Activated naive CD4-positive, alpha-beta T cell treated with anti-CD3 and anti-CD28 coated beads, Interleukin-2, amount 10 ng/mL, durations not matched to agents 7 days and 5 days (primary cell): Measurements from ENCODE around the gene PNMA6E.
"Not testable (repeated sequence)": the region's sequence is repeated elsewhere in the genome, so short reads cannot be mapped to it uniquely, and the experiment has no call there.

Source experiments
- CTCF ChIA-PET: fragments of 350-600 bp; sonication (Branson Sonifier 250); formaldehyde crosslinking; loops from one replicate; lab custom pipeline; 2021; ENCODE audit warnings: antibody characterized with exemption; lab: Charles Lee
- DNase-seq: peaks from one replicate; pipeline ENCODE4 v3.0.0-alpha.2; 2020
- H3K27ac Mint-ChIP-seq: one replicate; pipeline ENCODE4 v1.8.0; 2021; ENCODE audit warnings: mild to moderate bottlenecking, moderate library complexity, mixed read lengths
- H3K27me3 Mint-ChIP-seq: one replicate; pipeline ENCODE4 v1.8.0; 2021; ENCODE audit warnings: mild to moderate bottlenecking, mixed read lengths
- H3K36me3 Mint-ChIP-seq: one replicate; pipeline ENCODE4 v1.8.0; 2021; ENCODE audit warnings: mixed read lengths
- H3K4me1 Mint-ChIP-seq: one replicate; pipeline ENCODE4 v1.8.0; 2021; ENCODE audit warnings: mixed read lengths
- H3K4me3 Mint-ChIP-seq: one replicate; pipeline ENCODE4 v1.8.0; 2021; ENCODE audit warnings: mild to moderate bottlenecking, moderate library complexity, mixed read lengths
- H3K9me3 Mint-ChIP-seq: one replicate; pipeline ENCODE4 v1.8.0; 2021; ENCODE audit warnings: mixed read lengths

PNMA6E gene

DNA sequence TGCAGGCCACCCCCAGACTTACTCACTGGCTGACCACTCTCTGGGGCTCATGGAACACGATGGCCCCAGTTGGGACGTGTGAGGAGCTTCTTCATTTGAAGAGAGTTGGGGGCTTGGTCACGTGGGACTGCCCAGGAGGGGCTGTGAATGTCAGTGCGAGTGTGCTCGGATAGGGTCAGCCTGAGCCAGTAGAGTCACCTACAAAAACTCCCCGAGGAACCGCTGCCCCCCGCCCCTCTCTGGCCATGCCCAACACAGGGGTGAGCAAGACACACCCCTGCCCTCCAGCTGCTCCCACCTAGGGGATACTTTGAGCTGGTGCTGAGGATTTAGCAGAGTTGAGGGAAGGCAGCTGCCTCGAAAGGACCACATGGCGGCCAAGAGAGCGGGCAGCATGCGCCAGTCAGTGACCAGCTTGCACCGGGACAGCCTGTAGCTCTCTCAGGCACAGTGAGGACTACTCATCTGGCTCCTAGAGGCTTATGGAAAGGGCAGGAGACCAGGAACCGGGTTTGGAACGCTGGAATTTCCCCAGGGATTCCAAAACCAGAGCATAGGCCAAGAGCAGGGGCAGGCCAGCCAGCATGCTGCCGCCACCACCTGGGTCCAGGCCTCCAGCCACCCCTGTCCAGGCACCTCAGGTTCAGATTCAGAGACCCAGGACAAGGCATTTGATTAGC, 8.4 kb downstream of the PNMA6E start:
- H3K36me3 Mint-ChIP-seq: no peaks in the 10 kb centered on the region
- H3K27me3 Mint-ChIP-seq: peaks cover 4% of the 10 kb centered on the region
- CTCF ChIA-PET: no interaction called here
- H3K27ac Mint-ChIP-seq: no peak overlapping the region
- no peaks in the 10 kb centered on the region for H3K9me3 Mint-ChIP-seq
- H3K4me1 Mint-ChIP-seq: peaks cover 20% of the 10 kb centered on the region
- no peak for DNase-seq
- no peak overlapping the region for H3K4me3 Mint-ChIP-seq

DNA sequence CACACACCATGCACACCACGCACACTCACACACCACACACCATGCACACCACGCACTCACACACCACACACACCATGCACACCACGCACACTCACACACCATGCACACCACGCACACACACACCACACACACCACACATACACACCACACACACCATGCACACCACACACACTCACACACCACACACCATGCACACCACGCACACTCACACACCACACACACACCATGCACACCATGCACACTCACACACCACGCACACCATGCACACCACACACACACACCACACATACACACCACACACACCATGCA, 11.7 kb downstream of the PNMA6E start:
- not testable (repeated sequence) for H3K27ac Mint-ChIP-seq, H3K4me1 Mint-ChIP-seq, H3K4me3 Mint-ChIP-seq, H3K9me3 Mint-ChIP-seq, H3K27me3 Mint-ChIP-seq, H3K36me3 Mint-ChIP-seq, DNase-seq
- CTCF ChIA-PET: interaction anchor here (1.2 kb wide), 1 partner anchor 10 kb away, joined by 4 read pairs; no protein-coding TSS in a partner anchor

DNA sequence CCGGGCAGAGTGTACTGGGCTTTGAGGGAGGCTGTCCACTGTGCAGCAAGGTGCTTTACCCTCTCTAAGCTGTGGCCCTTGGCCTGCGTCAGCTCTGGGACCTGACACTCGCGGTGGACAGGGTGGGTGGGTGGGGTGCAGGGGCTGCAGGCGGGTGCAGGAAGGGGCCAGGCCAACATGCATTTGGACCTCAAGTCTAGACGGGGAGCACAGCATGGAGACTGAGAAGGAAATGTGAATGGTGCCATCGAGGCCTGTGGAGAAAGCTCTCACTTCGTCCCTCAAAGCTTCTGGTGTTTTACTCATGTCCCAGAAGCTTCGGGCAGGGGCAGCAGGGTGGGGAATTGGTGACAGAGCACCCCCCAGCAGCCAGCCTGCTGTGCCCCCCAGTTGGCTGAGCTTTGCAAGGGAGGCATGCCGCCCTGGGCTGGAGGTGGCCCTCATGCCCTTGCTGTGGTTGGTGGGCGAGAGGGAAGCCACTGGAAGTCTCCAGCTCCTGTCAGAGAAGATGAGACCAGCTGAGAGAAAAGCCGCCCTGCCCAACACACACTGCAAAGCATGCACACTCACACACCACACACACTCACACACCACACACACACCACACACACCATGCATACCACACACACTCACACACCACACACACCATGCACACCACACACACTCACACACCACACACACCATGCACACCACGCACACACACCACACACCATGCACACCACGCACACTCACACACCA, 12.3 kb downstream of the PNMA6E start:
- CTCF ChIA-PET: interaction anchor here (1.2 kb wide), 1 partner anchor 10 kb away, joined by 4 read pairs; no protein-coding TSS in a partner anchor
- Mint-ChIP-seq H3K9me3 (no peaks in the 10 kb centered on the region), H3K4me3 (no peak overlapping the region), H3K4me1 (peaks cover 1% of the 10 kb centered on the region), H3K27me3 (peaks cover 4% of the 10 kb centered on the region), H3K36me3 (no peaks in the 10 kb centered on the region), H3K27ac (no peak overlapping the region)
- no peak for DNase-seq

DNA sequence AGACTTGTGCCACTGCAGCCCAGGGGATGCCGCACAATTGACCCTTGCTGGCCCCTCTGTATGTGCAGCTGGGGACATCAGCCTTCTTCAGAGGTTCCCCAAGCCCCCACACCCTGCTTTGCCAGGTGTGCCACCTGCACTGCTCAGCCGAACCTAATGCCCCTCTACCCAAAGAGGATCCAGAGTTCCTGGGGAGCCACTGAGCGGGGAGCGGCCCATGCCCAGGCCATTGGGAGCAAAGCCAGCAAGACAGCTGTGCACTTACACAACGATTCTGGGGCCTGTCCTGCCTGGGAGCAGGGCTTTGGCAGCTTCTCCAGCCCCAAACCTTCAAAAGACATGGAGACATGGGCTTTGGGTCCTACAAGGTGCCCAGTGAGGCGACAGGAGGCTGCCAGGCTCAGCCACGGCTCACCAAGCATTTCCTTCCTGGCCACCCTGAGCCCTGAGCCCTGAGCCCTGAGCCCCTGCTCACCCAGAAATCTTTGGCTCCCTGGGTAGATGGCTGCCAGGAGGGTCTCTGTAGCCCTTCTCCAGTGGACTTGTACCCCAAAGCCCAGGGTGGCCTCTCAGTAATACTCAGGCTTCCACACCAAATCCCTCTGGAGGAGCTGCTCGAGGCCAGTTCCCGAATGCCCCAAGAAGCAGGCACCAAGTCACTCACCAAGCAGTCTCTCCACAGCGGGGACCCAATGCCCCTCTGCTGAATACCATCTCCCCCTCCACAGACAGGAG, 13.0 kb downstream of the PNMA6E start:
- CTCF ChIA-PET: interaction anchor here (1.2 kb wide), 1 partner anchor 11 kb away, joined by 4 read pairs; no protein-coding TSS in a partner anchor
- no peaks in the 10 kb centered on the region for H3K4me1 Mint-ChIP-seq
- no peak for DNase-seq
- no peaks in the 10 kb centered on the region for H3K36me3 Mint-ChIP-seq
- no peaks in the 10 kb centered on the region for H3K27me3 Mint-ChIP-seq
- no peaks in the 10 kb centered on the region for H3K9me3 Mint-ChIP-seq
- H3K4me3 Mint-ChIP-seq: no peak overlapping the region
- H3K27ac Mint-ChIP-seq: no peak overlapping the region

DNA sequence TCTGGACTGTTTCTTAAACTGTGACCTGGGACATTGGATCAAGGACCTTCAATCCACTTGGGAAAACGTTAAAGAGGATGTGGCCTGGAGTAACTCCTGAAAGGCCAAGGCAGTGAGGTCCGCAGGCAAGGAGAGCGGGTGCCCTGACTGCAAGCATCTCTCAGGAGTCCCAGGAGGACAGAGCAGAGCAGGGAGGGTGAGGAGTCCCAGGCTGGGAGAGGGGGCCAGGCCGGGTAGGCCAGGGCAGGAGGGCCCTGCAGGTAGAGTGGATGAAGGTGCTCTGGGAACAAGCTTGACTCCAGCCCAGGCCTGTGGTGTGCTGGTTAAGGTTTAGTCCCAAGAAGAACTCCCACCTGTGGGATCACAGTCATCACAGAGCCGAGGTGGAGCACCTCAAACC, 13.8 kb downstream of the PNMA6E start:
- no peak for DNase-seq
- no peaks in the 10 kb centered on the region for H3K9me3 Mint-ChIP-seq
- no peak overlapping the region for H3K4me3 Mint-ChIP-seq
- H3K4me1 Mint-ChIP-seq: no peaks in the 10 kb centered on the region
- H3K27ac Mint-ChIP-seq: peak overlapping the region; percentile 45
- no peaks in the 10 kb centered on the region for H3K27me3 Mint-ChIP-seq
- CTCF ChIA-PET: no interaction called here
- no peaks in the 10 kb centered on the region for H3K36me3 Mint-ChIP-seq

DNA sequence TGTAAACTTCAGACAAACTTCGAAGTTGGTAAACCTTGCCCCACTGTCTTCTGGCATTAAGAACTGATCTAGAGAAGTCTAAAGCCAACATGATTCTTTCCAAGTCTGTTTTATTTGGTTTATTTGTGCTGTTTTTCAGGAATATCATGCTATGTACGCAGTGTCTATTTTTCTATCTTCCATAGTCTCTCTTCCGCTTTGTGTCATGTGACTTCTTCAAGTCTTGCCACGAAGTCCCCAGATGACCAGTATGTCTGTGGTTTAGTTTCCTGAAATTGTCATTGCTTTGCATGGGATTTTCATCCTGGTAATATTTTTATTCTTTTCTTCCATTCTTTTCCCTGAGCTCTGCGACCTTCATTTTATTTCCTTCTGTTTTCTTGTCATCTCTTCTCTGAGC, 15.1 kb downstream of the PNMA6E start:
- Mint-ChIP-seq H3K27me3 (no peaks in the 10 kb centered on the region), H3K4me3 (no peak overlapping the region), H3K9me3 (no peaks in the 10 kb centered on the region), H3K36me3 (no peaks in the 10 kb centered on the region), H3K4me1 (no peaks in the 10 kb centered on the region), H3K27ac (no peak overlapping the region)
- no peak for DNase-seq
- CTCF ChIA-PET: interaction anchor here (0.7 kb wide), 1 partner anchor 11 kb away, joined by 3 read pairs; no protein-coding TSS in a partner anchor

DNA sequence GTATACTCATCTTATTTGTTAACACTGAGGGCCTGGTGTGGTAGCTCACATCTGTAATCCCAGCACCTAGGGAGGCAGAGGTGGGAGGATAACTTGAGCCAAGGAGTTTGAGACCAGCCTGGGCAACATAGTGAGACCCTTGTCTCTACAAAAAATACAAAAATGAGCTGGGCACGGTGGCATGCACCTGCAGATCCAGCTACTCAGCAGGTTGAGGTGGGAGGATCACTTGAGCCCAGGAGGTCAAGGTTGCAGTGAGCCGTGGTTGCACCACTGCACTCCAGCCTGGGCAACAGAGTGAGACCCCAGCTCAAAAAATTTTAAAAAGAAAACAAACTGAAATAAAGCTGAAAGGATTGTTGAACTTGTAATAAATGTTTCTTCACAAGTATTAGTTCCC, 16.2 kb downstream of the PNMA6E start:
- not testable (repeated sequence) for H3K27me3 Mint-ChIP-seq, H3K4me1 Mint-ChIP-seq, DNase-seq, H3K36me3 Mint-ChIP-seq, H3K9me3 Mint-ChIP-seq, H3K4me3 Mint-ChIP-seq, H3K27ac Mint-ChIP-seq
- CTCF ChIA-PET: interaction anchor here (0.7 kb wide), 1 partner anchor 9 kb away, joined by 3 read pairs; no protein-coding TSS in a partner anchor

DNA sequence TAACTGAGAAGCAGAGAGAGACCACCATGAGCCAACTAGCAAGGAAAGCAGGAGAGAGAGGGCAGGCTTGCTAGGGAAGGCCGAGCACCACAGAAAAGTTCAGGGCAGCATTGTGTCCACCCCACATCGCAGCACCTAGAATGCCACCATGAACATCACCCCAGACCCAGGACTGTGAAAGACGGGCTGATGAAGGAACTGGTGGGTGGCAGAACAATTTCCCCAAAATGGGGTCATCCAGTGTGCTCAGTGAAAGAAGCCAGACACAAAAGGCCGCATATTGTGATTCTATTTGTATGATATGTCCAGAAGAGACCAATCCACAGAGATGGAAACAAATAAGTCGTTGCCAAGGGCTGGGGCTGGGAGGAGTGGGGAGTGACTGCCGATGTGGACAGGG, 16.8 kb downstream of the PNMA6E start:
- H3K4me3 Mint-ChIP-seq: no peak overlapping the region
- no peaks in the 10 kb centered on the region for H3K9me3 Mint-ChIP-seq
- H3K27me3 Mint-ChIP-seq: no peaks in the 10 kb centered on the region
- no peak for DNase-seq
- H3K4me1 Mint-ChIP-seq: no peaks in the 10 kb centered on the region
- H3K36me3 Mint-ChIP-seq: no peaks in the 10 kb centered on the region
- H3K27ac Mint-ChIP-seq: no peak overlapping the region
- CTCF ChIA-PET: no interaction called here

DNA sequence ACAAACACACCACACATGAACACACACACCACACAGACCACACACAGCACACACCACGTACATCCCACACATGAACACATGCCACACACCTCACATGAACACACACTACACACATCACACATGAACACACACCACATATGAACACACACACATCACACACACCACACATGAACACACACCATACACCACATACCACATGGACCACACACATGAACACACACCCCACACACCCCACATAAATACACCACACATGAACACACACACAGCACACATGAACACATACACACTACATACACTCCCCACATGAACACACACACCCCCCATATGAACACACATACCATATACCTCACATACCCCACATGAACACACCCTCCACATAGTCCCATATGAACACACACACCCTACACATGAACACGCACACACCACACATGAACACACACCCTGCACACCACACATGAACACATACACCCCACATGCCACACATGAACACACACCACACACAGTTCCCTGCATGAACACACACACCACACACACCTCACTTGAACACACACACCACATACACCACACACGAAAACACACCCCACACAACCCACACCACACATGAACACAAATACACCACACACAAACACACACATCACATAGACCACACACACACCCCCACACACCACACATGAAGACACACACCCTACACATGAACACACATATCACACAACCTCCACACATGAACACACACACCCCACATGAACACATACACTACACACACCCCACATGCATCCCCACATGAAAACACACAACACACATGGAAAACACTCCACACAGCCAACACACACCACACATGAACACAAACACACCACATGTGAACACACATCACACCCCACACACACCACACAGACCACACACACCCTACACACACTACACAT, 18.3 kb downstream of the PNMA6E start:
- no peaks in the 10 kb centered on the region for H3K9me3 Mint-ChIP-seq

DNA sequence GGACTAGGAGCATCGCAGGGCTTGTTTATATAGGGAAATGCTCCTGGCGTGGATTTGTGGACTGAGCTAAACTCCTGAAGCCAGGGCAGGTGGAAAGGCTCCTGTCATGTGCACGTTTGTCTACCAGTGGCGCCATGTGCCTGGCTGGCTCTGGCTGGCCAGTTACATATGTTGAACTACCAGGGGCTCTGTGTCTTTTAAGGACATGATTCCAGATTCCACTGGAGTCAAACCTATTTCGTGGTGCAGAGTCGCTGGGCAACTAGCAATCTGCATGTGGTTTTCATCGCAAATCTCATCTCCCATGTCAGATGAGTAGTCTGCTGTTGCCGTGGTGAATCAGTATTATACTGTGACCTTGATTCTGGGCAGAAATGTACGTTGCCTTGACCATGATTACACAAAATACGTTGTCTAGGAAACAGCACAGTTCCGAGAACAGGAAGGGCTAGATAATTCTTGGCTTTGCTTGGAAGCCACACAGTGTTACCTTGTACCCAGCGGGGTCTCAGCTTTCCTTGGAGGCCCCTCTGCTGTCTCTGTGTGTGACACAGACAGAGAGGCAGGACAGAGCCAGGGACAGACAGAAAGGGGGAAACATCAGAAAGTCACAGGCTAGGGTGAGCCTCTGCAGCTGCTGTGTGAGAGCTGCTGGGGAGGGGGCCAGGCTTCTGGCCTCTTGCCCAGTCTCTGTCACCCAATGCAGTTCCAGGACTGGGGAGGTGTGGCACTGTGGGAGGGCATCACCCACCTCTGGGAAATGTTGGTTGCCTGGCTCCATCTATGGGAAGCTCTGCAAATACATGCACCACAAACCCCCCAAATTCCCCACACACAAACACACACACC, 19.2 kb downstream of the PNMA6E start:
- Mint-ChIP-seq H3K4me3 (no peak overlapping the region), H3K27ac (no peak overlapping the region), H3K36me3 (no peaks in the 10 kb centered on the region), H3K27me3 (no peaks in the 10 kb centered on the region), H3K9me3 (no peaks in the 10 kb centered on the region), H3K4me1 (no peaks in the 10 kb centered on the region)
- CTCF ChIA-PET: no interaction called here
- peak; percentile 53 for DNase-seq

More for the DNA sequence above, 18.3 kb downstream of the PNMA6E start:
- CTCF ChIA-PET: no interaction called here
- H3K27ac Mint-ChIP-seq: no peak overlapping the region
- no peaks in the 10 kb centered on the region for H3K36me3 Mint-ChIP-seq
- H3K4me1 Mint-ChIP-seq: no peaks in the 10 kb centered on the region
- H3K27me3 Mint-ChIP-seq: no peaks in the 10 kb centered on the region
- no peak overlapping the region for H3K4me3 Mint-ChIP-seq
- no peak for DNase-seq

DNA sequence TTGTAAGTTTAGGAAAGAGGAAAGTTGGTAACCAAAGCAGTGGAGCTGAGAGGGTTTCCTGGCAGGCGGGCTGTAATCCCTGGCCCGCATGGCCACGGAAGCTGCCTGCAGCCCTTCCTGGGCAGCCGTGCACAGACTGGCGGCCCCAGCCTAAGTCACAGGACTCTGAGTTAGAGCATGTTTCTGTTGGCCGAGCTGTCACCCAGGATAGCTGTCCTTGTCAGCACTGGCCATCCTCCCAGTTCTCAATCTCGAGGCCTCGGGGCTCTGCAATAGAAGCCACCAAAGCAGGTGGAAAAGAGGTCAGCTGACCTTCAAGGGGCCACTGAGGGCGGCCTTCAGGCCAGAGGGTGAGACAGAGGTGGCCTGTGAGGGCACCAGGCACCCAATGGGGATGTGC, 20.5 kb downstream of the PNMA6E start:
- H3K4me3 Mint-ChIP-seq: no peak overlapping the region
- H3K4me1 Mint-ChIP-seq: no peaks in the 10 kb centered on the region
- DNase-seq: no peak
- H3K27me3 Mint-ChIP-seq: no peaks in the 10 kb centered on the region
- CTCF ChIA-PET: no interaction called here
- no peak overlapping the region for H3K27ac Mint-ChIP-seq
- H3K36me3 Mint-ChIP-seq: no peaks in the 10 kb centered on the region
- no peaks in the 10 kb centered on the region for H3K9me3 Mint-ChIP-seq

DNA sequence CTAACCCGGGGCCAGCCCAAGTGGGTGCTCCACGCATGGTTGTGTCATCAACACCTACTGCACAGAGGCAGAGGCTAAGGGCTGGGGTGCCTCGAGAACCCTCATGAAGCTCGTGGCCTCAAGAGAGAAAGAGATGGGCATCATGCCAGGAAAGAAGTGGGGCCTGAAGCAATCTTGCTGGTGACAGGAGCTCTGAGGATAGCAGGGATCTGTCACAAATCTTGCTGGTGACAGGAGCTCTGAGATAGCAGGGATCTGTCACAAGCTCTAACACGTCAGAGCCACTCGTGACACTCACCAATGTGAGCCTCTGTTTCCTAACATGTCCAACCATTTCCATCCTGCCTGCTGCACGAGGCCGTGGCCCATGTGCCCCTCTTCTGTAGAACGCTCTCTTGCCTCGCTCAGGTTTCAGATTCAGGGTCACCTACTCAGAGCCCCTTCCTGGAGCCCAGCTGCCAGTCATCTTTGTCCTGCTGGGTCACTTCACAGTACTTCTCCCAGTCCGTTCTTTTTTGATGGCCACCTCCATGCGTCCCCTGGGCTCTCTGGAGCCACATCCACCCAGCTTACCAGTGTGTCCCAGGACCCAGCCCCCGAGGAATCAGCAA, 21.1 kb downstream of the PNMA6E start:
- no peak for DNase-seq
- CTCF ChIA-PET: no interaction called here
- Mint-ChIP-seq H3K27ac (no peak overlapping the region), H3K4me1 (no peaks in the 10 kb centered on the region), H3K4me3 (no peak overlapping the region), H3K27me3 (no peaks in the 10 kb centered on the region), H3K36me3 (no peaks in the 10 kb centered on the region), H3K9me3 (no peaks in the 10 kb centered on the region)

DNA sequence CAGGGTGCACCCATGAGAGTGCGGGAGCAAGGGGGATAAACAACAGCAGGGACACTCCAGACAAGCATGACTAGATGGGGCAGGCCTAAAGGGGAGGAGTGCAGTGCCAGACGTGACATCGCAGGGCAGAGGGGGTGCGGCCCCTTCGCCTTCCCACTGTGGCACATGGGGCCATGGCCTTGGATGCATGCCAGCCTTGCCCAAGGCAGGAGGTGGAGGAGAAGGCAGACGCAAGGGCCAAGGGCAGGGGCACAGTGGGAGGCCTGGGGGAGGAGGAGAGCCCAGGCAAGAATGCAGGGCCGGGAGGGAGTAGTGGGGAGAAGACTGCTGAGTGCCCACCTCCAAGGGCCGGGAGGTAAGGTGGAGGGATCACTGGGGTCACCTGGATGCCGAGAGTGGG, 21.6 kb downstream of the PNMA6E start:
- no peak overlapping the region for H3K27ac Mint-ChIP-seq
- no peaks in the 10 kb centered on the region for H3K36me3 Mint-ChIP-seq
- H3K4me1 Mint-ChIP-seq: no peaks in the 10 kb centered on the region
- H3K4me3 Mint-ChIP-seq: no peak overlapping the region
- no peaks in the 10 kb centered on the region for H3K27me3 Mint-ChIP-seq
- DNase-seq: no peak
- no peaks in the 10 kb centered on the region for H3K9me3 Mint-ChIP-seq
- CTCF ChIA-PET: no interaction called here
